GM23338 (cell line): ENCODE data around the gene STAT4. TPM values are rescaled to one million over a fixed set of nuclear protein-coding genes. Genes with fewer than 3 reads are reported as not detected.

Experiments
- ATAC-seq: fragments of 200-7000 bp; cut with Tn5 transposase; 3 replicates; pipeline ENCODE4 v1.9.1; 2020
- DNase-seq: peaks from one replicate; pipeline ENCODE4 v3.0.0-alpha.2; 2015; ENCODE audit warnings: low spot score
- H2AFZ ChIP-seq: fragments of 200-600 bp; sonication (generic); 2 replicates; pipeline ENCODE4 v1.8.0; 2016; ENCODE audit warnings: antibody characterized with exemption, mild to moderate bottlenecking, moderate library complexity
- H3F3A ChIP-seq: fragments of 200-600 bp; sonication (generic); replicated peaks from 2 replicates; pipeline ENCODE4 v1.8.0; 2017; ENCODE audit warnings: antibody characterized with exemption, mixed run types, low read depth
- H3K27ac ChIP-seq: fragments of 200-600 bp; sonication (generic); 2 replicates; pipeline ENCODE4 v1.6.1; 2016; ENCODE audit warnings: low read depth
- H3K27me3 ChIP-seq: fragments of 200-600 bp; sonication (generic); 2 replicates; pipeline ENCODE4 v1.8.0; 2016; ENCODE audit warnings: mild to moderate bottlenecking, mixed run types, moderate library complexity; ENCODE audit not compliant: insufficient read depth
- H3K36me3 ChIP-seq: fragments of 200-600 bp; sonication (generic); 2 replicates; pipeline ENCODE4 v1.8.0; 2016; ENCODE audit warnings: mild to moderate bottlenecking; ENCODE audit not compliant: insufficient read depth
- H3K4me1 ChIP-seq: fragments of 200-600 bp; sonication (generic); 2 replicates; pipeline ENCODE4 v1.8.0; 2016; ENCODE audit warnings: mild to moderate bottlenecking, moderate library complexity; ENCODE audit not compliant: insufficient read depth
- H3K4me2 ChIP-seq: fragments of 200-600 bp; sonication (generic); 2 replicates; pipeline ENCODE4 v1.7.1; 2017; ENCODE audit warnings: mixed run types
- H3K4me3 ChIP-seq: fragments of 200-600 bp; sonication (generic); 2 replicates; pipeline ENCODE4 v1.6.1; 2016; ENCODE audit warnings: mixed run types
- H3K79me2 ChIP-seq: fragments of 200-600 bp; sonication (generic); replicated peaks from 2 replicates; pipeline ENCODE4 v1.8.0; 2017; ENCODE audit warnings: mild to moderate bottlenecking; ENCODE audit not compliant: insufficient read depth
- H3K9me2 ChIP-seq: fragments of 200-600 bp; sonication (generic); 2 replicates; pipeline ENCODE4 v1.8.0; 2017; ENCODE audit not compliant: insufficient read depth
- H4K20me1 ChIP-seq: fragments of 200-600 bp; sonication (generic); replicated peaks from 2 replicates; pipeline ENCODE4 v1.8.0; 2017; ENCODE audit warnings: mild to moderate bottlenecking; ENCODE audit not compliant: insufficient read depth
- H3K27ac Mint-ChIP-seq: 2 replicates; pipeline ENCODE4 v1.8.0; 2020; ENCODE audit warnings: inconsistent platforms, mild to moderate bottlenecking, moderate library complexity, mixed read lengths
- H3K27me3 Mint-ChIP-seq: 3 replicates; pipeline ENCODE4 v1.8.0; 2022; ENCODE audit warnings: low read depth, mild to moderate bottlenecking, moderate library complexity, mixed read lengths, inconsistent platforms; ENCODE audit not compliant: insufficient read depth, poor library complexity
- H3K36me3 Mint-ChIP-seq: 3 replicates; pipeline ENCODE4 v1.8.0; 2021; ENCODE audit warnings: low read depth, mild to moderate bottlenecking, inconsistent platforms, moderate library complexity, mixed read lengths
- H3K4me1 Mint-ChIP-seq: 3 replicates; pipeline ENCODE4 v1.8.0; 2020; ENCODE audit warnings: mild to moderate bottlenecking, inconsistent platforms, mixed read lengths
- H3K4me3 Mint-ChIP-seq: 3 replicates; pipeline ENCODE4 v1.8.0; 2021; ENCODE audit warnings: moderate library complexity, mild to moderate bottlenecking, inconsistent platforms, mixed read lengths
- H3K9me3 Mint-ChIP-seq: 3 replicates; pipeline ENCODE4 v1.8.0; 2020; ENCODE audit warnings: moderate library complexity, mild to moderate bottlenecking, inconsistent platforms, mixed read lengths
- CREB1 ChIP-seq: fragments of 250-450 bp; sonication (Bioruptor Pico); IDR thresholded peaks from 2 replicates; pipeline ENCODE4 v1.5.0; 2020; ENCODE audit warnings: low read depth, mild to moderate bottlenecking, moderate library complexity
- EZH2 ChIP-seq: fragments of 200-600 bp; sonication (generic); IDR thresholded peaks from one replicate; pipeline ENCODE4 v1.8.0; 2017; ENCODE audit warnings: antibody characterized with exemption, mild to moderate bottlenecking, low read depth; ENCODE audit not compliant: unreplicated experiment
- EZH2phosphoT487 ChIP-seq: fragments of 200-600 bp; sonication (generic); IDR thresholded peaks from one replicate; pipeline ENCODE4 v1.8.1; 2018; ENCODE audit warnings: antibody characterized with exemption; ENCODE audit not compliant: unreplicated experiment
- JUNB ChIP-seq: IDR thresholded peaks from one replicate; pipeline ENCODE4 v1.6.1; 2016; ENCODE audit warnings: antibody characterized with exemption; ENCODE audit not compliant: unreplicated experiment
- NANOG ChIP-seq: IDR thresholded peaks from 2 replicates; pipeline ENCODE4 v1.6.1; 2016; ENCODE audit warnings: antibody characterized with exemption, borderline replicate concordance
- POLR2AphosphoS5 ChIP-seq: IDR thresholded peaks from 2 replicates; pipeline ENCODE4 v1.6.1; 2016; ENCODE audit warnings: antibody characterized with exemption, low read depth
- STAT1 ChIP-seq: IDR thresholded peaks from one replicate; pipeline ENCODE4 v1.6.1; 2016; ENCODE audit warnings: antibody characterized with exemption; ENCODE audit not compliant: unreplicated experiment
- ZNF114 ChIP-seq: fragments of 250-450 bp; sonication (Bioruptor Pico); IDR thresholded peaks from 2 replicates; pipeline ENCODE4 v1.5.0; 2020; ENCODE audit warnings: mild to moderate bottlenecking, moderate library complexity
- ZNF331 ChIP-seq: fragments of 250-450 bp; sonication (Bioruptor Pico); IDR thresholded peaks from 2 replicates; pipeline ENCODE4 v1.5.0; 2020; ENCODE audit warnings: low read depth, mild to moderate bottlenecking, moderate library complexity
- polyA plus RNA-seq: library from polyadenylated mRNA; unstranded; fragments of >200 nt; fragmentation: Nextera tagmentation; extraction: Ambion mirVana; gene quantifications from 2 replicates; pipeline ENCODE4 v1.2.1, GENCODE V29; 2016
- total RNA-seq: library from RNA; depleted of rRNA; stranded (reverse); fragments of >200 nt; shearing (Covaris generic); gene quantifications from 2 replicates; pipeline ENCODE4 v1.2.3, GENCODE V29; 2014
- TF ChIP-seq, protein P1 (sequence below): IDR thresholded peaks from 2 replicates; pipeline ENCODE4 v1.6.1; 2016; ENCODE audit warnings: antibody characterized with exemption
- TF ChIP-seq, protein P2 (sequence below), 2 experiments: fragments of 200-600 bp in 1 of 2; sonication (generic) in 1 of 2; conservative IDR thresholded peaks; 2 replicates each; pipeline versions ENCODE4 v1.5.1 to v1.6.1; 2016 to 2017; ENCODE audit warnings: antibody characterized with exemption in 2 of 2, low read depth in 2 of 2, mild to moderate bottlenecking in 2 of 2, moderate library complexity in 1 of 2
- TF ChIP-seq, protein P3 (sequence below): IDR thresholded peaks from one replicate; pipeline ENCODE4 v1.6.1; 2018; ENCODE audit warnings: antibody characterized with exemption; ENCODE audit not compliant: unreplicated experiment

Gene STAT4
- total and polyA plus RNA-seq, 2 experiments from 2014 or later, result 0.52 to 0.86 TPM

DNA sequence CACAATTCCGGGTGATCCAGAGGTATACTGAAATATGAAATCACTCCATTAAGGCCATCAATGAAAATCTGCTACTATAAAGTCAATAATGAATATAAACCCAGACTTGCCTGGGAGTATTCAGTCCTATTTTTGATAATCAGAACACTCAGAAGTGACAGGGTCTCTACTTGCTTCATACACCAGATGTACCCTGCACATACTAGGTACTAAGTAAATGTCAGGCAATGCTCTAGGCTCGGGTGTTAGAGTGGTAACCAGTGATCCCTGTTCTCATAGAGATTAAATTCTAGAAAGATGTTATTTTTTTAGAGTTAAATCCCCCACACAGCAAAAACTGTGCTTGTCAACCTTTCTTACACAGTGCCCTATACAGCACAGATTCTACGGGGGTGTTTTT is 149.2 kb downstream of the STAT4 start:
- no peaks in the 10 kb centered on the region for H3K79me2 ChIP-seq
- Mint-ChIP-seq H3K4me1 (no peaks in the 10 kb centered on the region), H3K27me3 (peaks cover 2% of the 10 kb centered on the region), H3K9me3 (no peaks in the 10 kb centered on the region; the same call in 2 of the 3 replicates), H3K27ac (no peak overlapping the region), H3K36me3 (peaks cover 77% of the 10 kb centered on the region), H3K4me3 (no peak overlapping the region)
- ATAC-seq, result no peak
- no peak overlapping the region for H2AFZ ChIP-seq
- no peak overlapping the region for H3K4me2 ChIP-seq
- H3K4me3 ChIP-seq, result no peak overlapping the region
- no peak for TF ChIP-seq NANOG
- TF ChIP-seq, protein P1, sequence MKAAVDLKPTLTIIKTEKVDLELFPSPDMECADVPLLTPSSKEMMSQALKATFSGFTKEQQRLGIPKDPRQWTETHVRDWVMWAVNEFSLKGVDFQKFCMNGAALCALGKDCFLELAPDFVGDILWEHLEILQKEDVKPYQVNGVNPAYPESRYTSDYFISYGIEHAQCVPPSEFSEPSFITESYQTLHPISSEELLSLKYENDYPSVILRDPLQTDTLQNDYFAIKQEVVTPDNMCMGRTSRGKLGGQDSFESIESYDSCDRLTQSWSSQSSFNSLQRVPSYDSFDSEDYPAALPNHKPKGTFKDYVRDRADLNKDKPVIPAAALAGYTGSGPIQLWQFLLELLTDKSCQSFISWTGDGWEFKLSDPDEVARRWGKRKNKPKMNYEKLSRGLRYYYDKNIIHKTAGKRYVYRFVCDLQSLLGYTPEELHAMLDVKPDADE, result no peak
- no peak for TF ChIP-seq EZH2phosphoT487
- no peak for TF ChIP-seq STAT1
- TF ChIP-seq CREB1, result no peak
- TF ChIP-seq, protein P2, sequence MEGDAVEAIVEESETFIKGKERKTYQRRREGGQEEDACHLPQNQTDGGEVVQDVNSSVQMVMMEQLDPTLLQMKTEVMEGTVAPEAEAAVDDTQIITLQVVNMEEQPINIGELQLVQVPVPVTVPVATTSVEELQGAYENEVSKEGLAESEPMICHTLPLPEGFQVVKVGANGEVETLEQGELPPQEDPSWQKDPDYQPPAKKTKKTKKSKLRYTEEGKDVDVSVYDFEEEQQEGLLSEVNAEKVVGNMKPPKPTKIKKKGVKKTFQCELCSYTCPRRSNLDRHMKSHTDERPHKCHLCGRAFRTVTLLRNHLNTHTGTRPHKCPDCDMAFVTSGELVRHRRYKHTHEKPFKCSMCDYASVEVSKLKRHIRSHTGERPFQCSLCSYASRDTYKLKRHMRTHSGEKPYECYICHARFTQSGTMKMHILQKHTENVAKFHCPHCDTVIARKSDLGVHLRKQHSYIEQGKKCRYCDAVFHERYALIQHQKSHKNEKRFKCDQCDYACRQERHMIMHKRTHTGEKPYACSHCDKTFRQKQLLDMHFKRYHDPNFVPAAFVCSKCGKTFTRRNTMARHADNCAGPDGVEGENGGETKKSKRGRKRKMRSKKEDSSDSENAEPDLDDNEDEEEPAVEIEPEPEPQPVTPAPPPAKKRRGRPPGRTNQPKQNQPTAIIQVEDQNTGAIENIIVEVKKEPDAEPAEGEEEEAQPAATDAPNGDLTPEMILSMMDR (conservative IDR thresholded peaks at IDR 0.05; ENCODE audit: low read depth in 2 of 2), result no peak
- H4K20me1 ChIP-seq, result peaks cover 4% of the 10 kb centered on the region; the same call in 1 of the 2 replicates
- DNase-seq, result no peak
- H3K4me1 ChIP-seq, result no peaks in the 10 kb centered on the region
- H3K27ac ChIP-seq, result no peak overlapping the region
- no peaks in the 10 kb centered on the region for H3K9me2 ChIP-seq
- no peaks in the 10 kb centered on the region for H3K27me3 ChIP-seq
- peaks cover 4% of the 10 kb centered on the region; the same call in 1 of the 2 replicates for H3F3A ChIP-seq
- peaks cover 65% of the 10 kb centered on the region for H3K36me3 ChIP-seq

DNA sequence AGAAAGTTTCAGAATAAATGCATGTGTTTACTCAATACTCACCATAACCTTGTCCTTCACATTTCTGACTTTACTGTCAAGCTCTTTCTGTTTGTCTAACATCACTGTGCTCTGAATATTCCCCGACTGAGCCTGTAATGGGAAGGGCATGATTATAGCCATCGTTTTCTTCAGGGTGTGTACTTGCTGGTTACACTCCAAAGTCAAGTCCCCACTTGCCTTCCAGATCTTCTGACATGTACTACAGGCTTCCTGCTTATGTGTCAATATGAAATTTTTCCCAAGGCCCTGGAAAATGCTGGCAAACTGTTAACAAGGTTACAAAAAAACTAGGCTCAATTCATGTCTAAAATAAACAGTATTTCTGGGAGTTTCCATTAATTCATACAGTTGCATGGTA is 149.8 kb downstream of the STAT4 start:
- peaks cover 59% of the 10 kb centered on the region for H3K36me3 ChIP-seq
- ATAC-seq, result no peak
- H3F3A ChIP-seq, result peaks cover 4% of the 10 kb centered on the region; the same call in 1 of the 2 replicates
- no peak overlapping the region for H3K4me2 ChIP-seq
- H3K4me3 ChIP-seq, result no peak overlapping the region
- Mint-ChIP-seq H3K27me3 (peaks cover 7% of the 10 kb centered on the region), H3K4me3 (no peak overlapping the region), H3K36me3 (peaks cover 77% of the 10 kb centered on the region), H3K4me1 (no peaks in the 10 kb centered on the region), H3K9me3 (no peaks in the 10 kb centered on the region; the same call in 2 of the 3 replicates), H3K27ac (no peak overlapping the region)
- H3K9me2 ChIP-seq, result no peaks in the 10 kb centered on the region
- H3K79me2 ChIP-seq, result no peaks in the 10 kb centered on the region
- no peak for DNase-seq
- H2AFZ ChIP-seq, result no peak overlapping the region
- H4K20me1 ChIP-seq, result peaks cover 4% of the 10 kb centered on the region; the same call in 1 of the 2 replicates
- H3K4me1 ChIP-seq, result no peaks in the 10 kb centered on the region
- H3K27ac ChIP-seq, result no peak overlapping the region
- H3K27me3 ChIP-seq, result no peaks in the 10 kb centered on the region
- TF ChIP-seq STAT1 (no peak), EZH2 (no peak), JUNB (no peak), ZNF331 (CRISPR knock-in tag) (no peak), EZH2phosphoT487 (no peak), ZNF114 (CRISPR knock-in tag) (no peak), POLR2AphosphoS5 (no peak), NANOG (no peak)
- TF ChIP-seq, protein P1, result no peak
- TF ChIP-seq, protein P3, sequence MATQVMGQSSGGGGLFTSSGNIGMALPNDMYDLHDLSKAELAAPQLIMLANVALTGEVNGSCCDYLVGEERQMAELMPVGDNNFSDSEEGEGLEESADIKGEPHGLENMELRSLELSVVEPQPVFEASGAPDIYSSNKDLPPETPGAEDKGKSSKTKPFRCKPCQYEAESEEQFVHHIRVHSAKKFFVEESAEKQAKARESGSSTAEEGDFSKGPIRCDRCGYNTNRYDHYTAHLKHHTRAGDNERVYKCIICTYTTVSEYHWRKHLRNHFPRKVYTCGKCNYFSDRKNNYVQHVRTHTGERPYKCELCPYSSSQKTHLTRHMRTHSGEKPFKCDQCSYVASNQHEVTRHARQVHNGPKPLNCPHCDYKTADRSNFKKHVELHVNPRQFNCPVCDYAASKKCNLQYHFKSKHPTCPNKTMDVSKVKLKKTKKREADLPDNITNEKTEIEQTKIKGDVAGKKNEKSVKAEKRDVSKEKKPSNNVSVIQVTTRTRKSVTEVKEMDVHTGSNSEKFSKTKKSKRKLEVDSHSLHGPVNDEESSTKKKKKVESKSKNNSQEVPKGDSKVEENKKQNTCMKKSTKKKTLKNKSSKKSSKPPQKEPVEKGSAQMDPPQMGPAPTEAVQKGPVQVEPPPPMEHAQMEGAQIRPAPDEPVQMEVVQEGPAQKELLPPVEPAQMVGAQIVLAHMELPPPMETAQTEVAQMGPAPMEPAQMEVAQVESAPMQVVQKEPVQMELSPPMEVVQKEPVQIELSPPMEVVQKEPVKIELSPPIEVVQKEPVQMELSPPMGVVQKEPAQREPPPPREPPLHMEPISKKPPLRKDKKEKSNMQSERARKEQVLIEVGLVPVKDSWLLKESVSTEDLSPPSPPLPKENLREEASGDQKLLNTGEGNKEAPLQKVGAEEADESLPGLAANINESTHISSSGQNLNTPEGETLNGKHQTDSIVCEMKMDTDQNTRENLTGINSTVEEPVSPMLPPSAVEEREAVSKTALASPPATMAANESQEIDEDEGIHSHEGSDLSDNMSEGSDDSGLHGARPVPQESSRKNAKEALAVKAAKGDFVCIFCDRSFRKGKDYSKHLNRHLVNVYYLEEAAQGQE, result no peak
- TF ChIP-seq, protein P2 (conservative IDR thresholded peaks at IDR 0.05; ENCODE audit: low read depth in 2 of 2), result no peak
